K562 (cell line): Measurements from ENCODE around the gene CAMK2G. TPM values are rescaled to one million over a fixed set of nuclear protein-coding genes. Genes with fewer than 3 reads are reported as not detected.

Experiments used
- ATAC-seq: fragments of 200-7000 bp; cut with Tn5 transposase; 3 replicates; pipeline ENCODE4 v1.9.1; 2020; ENCODE audit warnings: moderate library complexity
- BruUV-seq: library from RNA; stranded (reverse); fragments of 400-500 nt; replicated peaks from 2 replicates; lab custom pipeline; 2021; lab: Mats Ljungman, UMichigan
- CTCF ChIA-PET: fragments of 300-600 bp; formaldehyde crosslinking; extraction: SDS; loops from one replicate; lab custom pipeline; 2021; ENCODE audit warnings: low intra/inter-chr PET ratio; lab: Yijun Ruan, JAX
- POLR2A ChIA-PET: fragments of 300-600, 350-650 bp; sonication (Branson Sonifier 250); formaldehyde crosslinking; extraction: SDS; loops from one replicate; lab custom pipeline; 2021; ENCODE audit warnings: antibody characterized with exemption, inconsistent platforms; lab: Yijun Ruan, JAX
- DNase-seq, 4 experiments: peaks; one replicate each; pipeline versions ENCODE4 v3.0.0 to v3.0.0-alpha.2; 2011 to 2018; ENCODE audit warnings: low spot score in 3 of 4, mixed read lengths in 3 of 4; ENCODE audit errors: extremely low read depth in 1 of 4
- FAIRE-seq: peaks from 2 replicates; lab custom pipeline; 2011; peaks lifted over from hg19 to GRCh38; lab: Jason Lieb, UNC
- H2AFZ ChIP-seq: 2 replicates; pipeline ENCODE4 v1.6.0; 2011; ENCODE audit warnings: low read depth, low read length, control low read depth, inconsistent platforms
- H3K27ac ChIP-seq: fragments of 200-600 bp; 3 replicates; pipeline ENCODE4 v1.8.0; 2011; ENCODE audit warnings: low read depth, mild to moderate bottlenecking, control low read depth, inconsistent platforms, low read length, moderate library complexity, mixed read lengths; ENCODE audit errors: extremely low read depth
- H3K27me3 ChIP-seq, 2 experiments: fragments of 300-600 bp in 1 of 2; 2 replicates in 1 of 2; 3 replicates in 1 of 2; pipeline versions ENCODE4 v1.6.0 to v1.8.0; 2011; ENCODE audit warnings: inconsistent platforms in 2 of 2, low read length in 2 of 2, mild to moderate bottlenecking in 1 of 2, mixed read lengths in 1 of 2, moderate library complexity in 1 of 2; ENCODE audit not compliant: control insufficient read depth in 2 of 2, insufficient read depth in 2 of 2
- H3K36me3 ChIP-seq: fragments of 300-600 bp; 3 replicates; pipeline ENCODE4 v1.8.0; 2011; ENCODE audit warnings: mild to moderate bottlenecking, low read length, inconsistent platforms; ENCODE audit not compliant: control insufficient read depth, insufficient read depth
- H3K4me1 ChIP-seq, 2 experiments: fragments of 200-600 bp in 1 of 2; replicated peaks in 1 of 2; 2 replicates in 1 of 2; 3 replicates in 1 of 2; pipeline versions ENCODE4 v1.5.1 to v1.8.0; 2011; ENCODE audit warnings: inconsistent platforms in 2 of 2, low read length in 2 of 2, mild to moderate bottlenecking in 1 of 2, mixed read lengths in 1 of 2, moderate library complexity in 1 of 2; ENCODE audit not compliant: control insufficient read depth in 2 of 2, insufficient read depth in 2 of 2
- H3K4me2 ChIP-seq: 2 replicates; pipeline ENCODE4 v1.6.1; 2011; ENCODE audit warnings: low read length, control low read depth, inconsistent platforms, mixed read lengths; ENCODE audit not compliant: insufficient read depth
- H3K4me3 ChIP-seq: fragments of 200-600 bp; sonication (generic), shearing (Covaris generic); 2 replicates; pipeline ENCODE4 v1.5.1; 2016; ENCODE audit warnings: control low read depth, inconsistent platforms
- H3K79me2 ChIP-seq: fragments of 200-600 bp; 3 replicates; pipeline ENCODE4 v1.8.0; 2011; ENCODE audit warnings: low read length, inconsistent platforms; ENCODE audit not compliant: control insufficient read depth, insufficient read depth
- H3K9ac ChIP-seq, 2 experiments: 2 replicates each; pipeline versions ENCODE4 v1.6.0 to v1.6.1; 2011; ENCODE audit warnings: low read depth in 2 of 2, low read length in 2 of 2, control low read depth in 1 of 2, inconsistent platforms in 1 of 2, mild to moderate bottlenecking in 1 of 2, mixed read lengths in 1 of 2; ENCODE audit not compliant: insufficient read depth in 1 of 2
- H3K9me1 ChIP-seq: one replicate; pipeline ENCODE4 v1.6.0; 2011; ENCODE audit warnings: inconsistent platforms, mild to moderate bottlenecking, low read length, moderate library complexity; ENCODE audit not compliant: control insufficient read depth, insufficient read depth
- H3K9me3 ChIP-seq: replicated peaks from 2 replicates; pipeline ENCODE4 v1.5.1; 2011; ENCODE audit warnings: low read depth, low read length, inconsistent platforms; ENCODE audit not compliant: control insufficient read depth, insufficient read depth
- H4K20me1 ChIP-seq: replicated peaks from 2 replicates; pipeline ENCODE4 v1.6.1; 2011; ENCODE audit warnings: low read length, inconsistent platforms, mixed read lengths; ENCODE audit not compliant: control insufficient read depth, insufficient read depth
- ATF7 ChIP-seq: fragments of 450-650 bp; IDR thresholded peaks from 2 replicates; pipeline ENCODE4 v1.7.1; 2014; ENCODE audit warnings: mild to moderate bottlenecking, moderate library complexity
- CREBBP ChIP-seq: IDR thresholded peaks from one replicate; pipeline ENCODE4 v1.6.1; 2012; ENCODE audit warnings: low read depth, mild to moderate bottlenecking, control low read depth, inconsistent platforms, low read length
- FOXJ3 ChIP-seq: sonication (generic); formaldehyde crosslinking; IDR thresholded peaks from 2 replicates; pipeline ENCODE4 v1.4.0; 2020; ENCODE audit warnings: mild to moderate bottlenecking, missing genetic modification reagents
- HMG20A ChIP-seq: fragments of 450-650 bp; formaldehyde crosslinking; conservative IDR thresholded peaks from 2 replicates; pipeline ENCODE4 v1.4.0; 2020; ENCODE audit warnings: mild to moderate bottlenecking, mixed read lengths
- HNRNPUL1 ChIP-seq: fragments of 200-400 bp; formaldehyde crosslinking; IDR thresholded peaks from 2 replicates; pipeline ENCODE4 v1.6.1; 2017; ENCODE audit warnings: low read length
- RUNX1 ChIP-seq: sonication (generic); IDR thresholded peaks from 2 replicates; pipeline ENCODE4 v1.6.1; 2016; ENCODE audit warnings: antibody characterized with exemption, low read depth
- ZEB2 ChIP-seq: fragments of 450-650 bp; IDR thresholded peaks from 2 replicates; pipeline ENCODE4 v1.6.1; 2016
- ZNF263 ChIP-seq: sonication (generic); formaldehyde crosslinking; IDR thresholded peaks from 2 replicates; pipeline ENCODE4 v1.8.0; 2022; ENCODE audit warnings: mild to moderate bottlenecking, missing genetic modification reagents, borderline replicate concordance
- ZNF79 ChIP-seq: fragments of 250-450 bp; sonication (Bioruptor Pico); IDR thresholded peaks from 2 replicates; pipeline ENCODE4 v1.4.0; 2020; ENCODE audit warnings: low read depth, mild to moderate bottlenecking, moderate library complexity
- WGBS: fragments of 100-300 bp; shearing (Covaris generic); methylation state at CpG from one replicate; pipeline ENCODE4 v1.1.6; 2016; ENCODE audit warnings: low coverage, mixed read lengths; ENCODE audit not compliant: insufficient coverage; ENCODE audit errors: missing lambda C conversion rate; 5-methylcytosine and 5-hydroxymethylcytosine counted together
- in situ Hi-C: fragments of 300-500 bp; cut with MboI; formaldehyde crosslinking; loops from 4 replicates; pipeline ENCODE4 v1.15.0; 2018; ENCODE audit warnings: inconsistent platforms, mixed read lengths
- intact Hi-C: fragments of 100-400 bp; cut with micrococcal nuclease; formaldehyde crosslinking; loops from 2 replicates; pipeline ENCODE4 v1.14.2; 2022
- polyA plus RNA-seq, 8 experiments: library from polyadenylated mRNA; depleted of rRNA in 4 of 8; stranded (reverse) in 5 of 8; unstranded in 3 of 8; fragments of >200 nt; fragmentation: Nextera tagmentation in 2 of 8; fragmentation: Illumina TruSeq in 1 of 8; extraction: Ambion mirVana in 2 of 8; extraction: Trizol in 1 of 8; gene quantifications; 2 replicates each; pipeline versions ENCODE4 v1.2.1 to v1.2.3, GENCODE V29; 2011 to 2014; ENCODE audit warnings: inconsistent platforms in 1 of 8, missing spikeins in 1 of 8
- total RNA-seq, 7 experiments: library from RNA; depleted of rRNA in 6 of 7; stranded (reverse); fragments of >200 nt in 6 of 7; fragmentation: Illumina TruSeq in 2 of 7; extraction: Trizol in 2 of 7; gene quantifications; 2 replicates each; pipeline versions ENCODE4 v1.2.1 to v1.2.3, GENCODE V29; 2011 to 2021; ENCODE audit warnings: low replicate concordance in 1 of 7
- TF ChIP-seq, protein P1 (sequence below), 2 experiments: fragments of 450-650 bp; IDR thresholded peaks; 2 replicates each; pipeline ENCODE4 v1.6.1; 2016
- TF ChIP-seq, protein P2 (sequence below): fragments of 250-450 bp; sonication (Bioruptor Pico); IDR thresholded peaks from 2 replicates; pipeline ENCODE4 v1.5.1; 2021; ENCODE audit warnings: mild to moderate bottlenecking

Gene CAMK2G
- total and polyA plus RNA-seq, 9 of the 15 experiments (the other 6 are each of a cell fraction or from before 2014, with no cell fraction given), result 9.0 to 37.9 (median 32.6) TPM

DNA sequence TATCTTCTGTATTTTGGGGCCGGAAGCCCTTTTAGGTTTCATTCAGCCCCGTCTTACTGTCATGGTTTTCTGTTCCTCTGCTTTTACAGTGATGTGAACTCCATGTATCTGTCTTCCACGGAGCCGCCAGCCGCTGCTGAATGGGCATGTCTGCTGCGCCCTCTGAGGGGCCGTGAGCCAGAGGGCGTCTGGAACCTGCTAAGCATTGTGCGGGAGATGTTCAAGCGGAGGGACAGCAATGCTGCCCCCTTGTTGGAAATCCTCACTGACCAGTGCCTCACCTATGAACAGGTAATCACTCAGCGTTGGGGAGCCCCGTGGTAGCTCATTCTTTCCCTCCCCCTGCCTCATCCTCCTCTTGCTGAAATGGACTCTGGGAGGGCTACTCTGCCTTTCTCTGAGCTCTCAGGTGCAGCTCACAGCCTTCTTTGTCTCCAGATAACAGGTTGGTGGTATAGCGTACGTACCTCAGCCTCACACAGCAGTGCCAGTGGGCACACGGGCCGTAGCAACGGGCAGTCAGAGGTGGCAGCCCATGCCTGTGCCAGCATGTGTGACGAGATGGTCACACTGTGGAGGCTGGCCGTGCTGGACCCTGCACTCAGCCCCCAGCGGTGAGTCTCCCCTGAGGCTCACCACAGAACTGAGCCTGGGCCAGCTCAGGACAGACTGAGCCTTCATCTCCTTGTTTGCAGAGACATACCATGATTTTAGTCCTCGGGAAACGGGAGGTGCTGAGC lies 83.3 kb downstream of the CAMK2G start:
- Histone ChIP-seq H3K27ac (no peak overlapping the region), H3K4me1 (peaks cover 4 to 10% of the 10 kb centered on the region in 2 experiments; a peak in 3 of 5 replicates), H3K4me2 (no peak overlapping the region), H3K9me3 (no peaks in the 10 kb centered on the region), H4K20me1 (no peaks in the 10 kb centered on the region; the same call in 1 of the 2 replicates), H3K9ac (peak overlapping the region in 1 of 2 experiments; percentile 33; a peak in 1 of 4 replicates), H3K27me3 (no peaks in the 10 kb centered on the region), H2AFZ (no peak overlapping the region), H3K36me3 (peaks cover 68% of the 10 kb centered on the region; the same call in 2 of the 3 replicates), H3K4me3 (no peak overlapping the region), H3K9me1 (no peaks in the 10 kb centered on the region), H3K79me2 (peaks cover 10% of the 10 kb centered on the region)
- ChIA-PET POLR2A (interaction anchor here (0.7 kb wide), 1 partner anchor 83 kb away, joined by 3 read pairs; no protein-coding TSS in a partner anchor), CTCF (no interaction called here)
- intact Hi-C loops, result no loop called here
- BruUV-seq, result no TSS peak
- ATAC-seq (no peak), DNase-seq (no peak), FAIRE-seq (no peak)
- TF ChIP-seq RUNX1, result no peak
- TF ChIP-seq HMG20A (CRISPR knock-in tag), result no peak
- no peak for TF ChIP-seq FOXJ3 (CRISPR knock-in tag)
- in situ Hi-C loops, result no loop called here
- WGBS, result 80% methylated on average over 22 of the region's 22 CpGs

DNA sequence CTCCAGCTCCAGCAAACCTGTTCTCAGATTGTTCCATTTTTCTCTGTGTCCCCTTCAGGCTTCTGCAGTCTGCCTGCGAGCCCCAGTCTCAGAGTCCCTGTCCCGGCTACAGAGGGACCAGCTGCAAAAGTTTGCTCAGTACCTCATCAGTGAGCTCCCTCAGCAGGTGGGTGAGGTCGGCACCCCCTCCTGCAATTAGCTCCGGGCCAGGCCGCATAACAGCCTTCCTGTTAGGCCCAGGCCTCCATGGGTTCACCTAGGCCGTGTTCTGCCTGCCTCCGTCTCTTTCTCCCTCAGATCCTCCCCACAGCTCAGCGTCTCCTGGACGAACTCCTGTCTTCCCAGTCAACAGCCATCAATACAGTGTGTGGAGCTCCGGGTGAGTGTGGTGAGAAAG lies 84.7 kb downstream of the CAMK2G start:
- POLR2A ChIA-PET, result interaction anchor here (0.7 to 1.1 kb wide), 3 partner anchors 11 to 14 kb away, joined by 3 read pairs; no protein-coding TSS in a partner anchor
- 83% methylated on average over 10 of the region's 10 CpGs for WGBS
- Histone ChIP-seq H3K9me3 (no peaks in the 10 kb centered on the region), H3K27me3 (no peaks in the 10 kb centered on the region), H4K20me1 (no peaks in the 10 kb centered on the region; the same call in 1 of the 2 replicates), H3K4me2 (no peak overlapping the region), H3K9ac (peak overlapping the region in 1 of 2 experiments; percentile 23; a peak in 1 of 4 replicates), H3K4me1 (peaks cover 4 to 15% of the 10 kb centered on the region in 2 experiments; a peak in 3 of 5 replicates), H3K36me3 (peaks cover 58% of the 10 kb centered on the region; the same call in 2 of the 3 replicates), H3K27ac (no peak overlapping the region), H2AFZ (no peak overlapping the region), H3K4me3 (no peak overlapping the region)
- in situ Hi-C loops (no loop called here), intact Hi-C loops (loop anchor here (10.0 kb wide), 1 partner anchor 315 kb away; no protein-coding TSS in a partner anchor)
- CTCF ChIA-PET, result no interaction called here
- ATAC-seq (no peak), DNase-seq (no peak)
- BruUV-seq, result no TSS peak
- no peak for TF ChIP-seq CREBBP
- no peak for TF ChIP-seq ZEB2
- no peak for TF ChIP-seq ATF7
- no peak for TF ChIP-seq ZNF263
- no peak for TF ChIP-seq ZNF79 (CRISPR knock-in tag)
- TF ChIP-seq HNRNPUL1, result no peak
- TF ChIP-seq RUNX1, result no peak
- TF ChIP-seq, protein P1, sequence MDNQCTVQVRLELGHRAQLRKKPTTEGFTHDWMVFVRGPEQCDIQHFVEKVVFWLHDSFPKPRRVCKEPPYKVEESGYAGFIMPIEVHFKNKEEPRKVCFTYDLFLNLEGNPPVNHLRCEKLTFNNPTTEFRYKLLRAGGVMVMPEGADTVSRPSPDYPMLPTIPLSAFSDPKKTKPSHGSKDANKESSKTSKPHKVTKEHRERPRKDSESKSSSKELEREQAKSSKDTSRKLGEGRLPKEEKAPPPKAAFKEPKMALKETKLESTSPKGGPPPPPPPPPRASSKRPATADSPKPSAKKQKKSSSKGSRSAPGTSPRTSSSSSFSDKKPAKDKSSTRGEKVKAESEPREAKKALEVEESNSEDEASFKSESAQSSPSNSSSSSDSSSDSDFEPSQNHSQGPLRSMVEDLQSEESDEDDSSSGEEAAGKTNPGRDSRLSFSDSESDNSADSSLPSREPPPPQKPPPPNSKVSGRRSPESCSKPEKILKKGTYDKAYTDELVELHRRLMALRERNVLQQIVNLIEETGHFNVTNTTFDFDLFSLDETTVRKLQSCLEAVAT (IDR thresholded peaks at IDR 0.05), result no peak
- TF ChIP-seq, protein P2, sequence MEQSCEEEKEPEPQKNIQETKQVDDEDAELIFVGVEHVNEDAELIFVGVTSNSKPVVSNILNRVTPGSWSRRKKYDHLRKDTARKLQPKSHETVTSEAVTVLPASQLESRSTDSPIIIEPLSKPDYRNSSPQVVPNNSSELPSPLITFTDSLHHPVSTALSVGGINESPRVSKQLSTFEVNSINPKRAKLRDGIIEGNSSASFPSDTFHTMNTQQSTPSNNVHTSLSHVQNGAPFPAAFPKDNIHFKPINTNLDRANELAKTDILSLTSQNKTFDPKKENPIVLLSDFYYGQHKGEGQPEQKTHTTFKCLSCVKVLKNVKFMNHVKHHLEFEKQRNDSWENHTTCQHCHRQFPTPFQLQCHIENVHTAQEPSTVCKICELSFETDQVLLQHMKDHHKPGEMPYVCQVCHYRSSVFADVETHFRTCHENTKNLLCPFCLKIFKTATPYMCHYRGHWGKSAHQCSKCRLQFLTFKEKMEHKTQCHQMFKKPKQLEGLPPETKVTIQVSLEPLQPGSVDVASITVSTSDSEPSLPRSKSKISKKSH (CRISPR knock-in tag), result no peak
- TF ChIP-seq, all 486 proteins: peak for 0
- Histone ChIP-seq H3K79me2 (peaks cover 18% of the 10 kb centered on the region), H3K9me1 (no peaks in the 10 kb centered on the region)
- no peak for FAIRE-seq
